HG03378 (cell line): Measurements from ENCODE around the gene NBEAL2.
"Not testable (repeated sequence)": the region's sequence is repeated elsewhere in the genome, so short reads cannot be mapped to it uniquely, and the experiment has no call there.

Experiments
- ATAC-seq: cut with Tn5 transposase; IDR thresholded peaks from one replicate; pipeline ENCODE4 v1.9.1; 2021; ENCODE audit warnings: mild to moderate bottlenecking, moderate library complexity; ENCODE audit not compliant: unreplicated experiment

NBEAL2 gene

DNA sequence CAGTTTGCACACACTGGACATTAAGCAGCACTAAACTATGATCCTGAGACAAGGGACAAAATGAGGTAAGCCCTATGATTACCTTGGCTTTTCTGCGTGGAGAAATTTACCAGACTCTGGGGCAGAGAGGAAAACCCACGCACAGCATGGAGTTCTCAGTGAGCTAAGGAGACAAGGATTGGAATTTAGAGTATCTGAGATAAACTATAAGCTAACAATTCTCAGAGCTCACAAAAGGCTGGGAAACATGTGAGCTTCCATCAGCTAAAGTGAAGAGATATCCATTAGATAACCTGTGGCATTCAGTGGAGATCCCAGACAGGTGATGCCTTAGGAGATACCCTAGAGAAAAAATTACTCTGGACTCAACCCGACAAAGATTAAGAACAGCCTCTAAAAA, 48.7 kb downstream of the NBEAL2 start:
- no peak for ATAC-seq

DNA sequence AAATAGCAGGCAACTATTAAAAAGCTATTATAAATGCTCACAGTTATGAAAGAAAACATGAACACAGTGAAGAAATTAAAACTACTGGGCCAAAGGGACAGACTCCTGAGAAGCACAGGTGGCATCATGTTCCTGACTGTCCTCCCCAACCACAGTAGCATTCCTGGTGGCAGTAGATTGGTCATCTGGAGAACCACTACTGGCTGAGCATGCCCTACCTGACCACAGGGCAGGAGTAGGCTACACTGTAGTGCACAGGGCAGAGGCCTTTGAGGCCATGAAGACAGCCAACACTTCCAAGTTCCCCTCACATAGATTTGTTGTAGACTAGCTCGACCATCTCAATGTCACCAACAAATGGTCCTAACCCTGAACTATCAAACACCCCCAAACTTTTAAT, 49.2 kb downstream of the NBEAL2 start:
- ATAC-seq, result no peak

DNA sequence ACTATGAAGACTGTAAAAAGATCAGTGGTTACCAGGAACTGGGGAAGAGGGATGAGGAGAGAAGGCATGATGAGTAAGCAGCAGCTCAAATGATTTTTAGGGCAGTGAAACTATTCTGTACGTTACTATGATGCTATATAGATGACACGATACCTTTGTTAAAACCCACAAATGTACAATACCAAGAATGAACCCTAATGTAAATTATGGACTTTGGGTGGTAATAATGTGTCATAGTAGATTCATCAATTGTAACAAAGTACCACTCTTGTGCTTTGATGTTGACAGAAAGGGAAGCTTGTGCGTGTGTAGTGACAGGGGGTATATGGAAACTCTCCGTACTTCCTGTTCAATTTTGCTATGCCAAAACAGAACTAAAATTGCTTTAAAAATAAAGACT, 51.6 kb downstream of the NBEAL2 start:
- not testable (repeated sequence) for ATAC-seq

DNA sequence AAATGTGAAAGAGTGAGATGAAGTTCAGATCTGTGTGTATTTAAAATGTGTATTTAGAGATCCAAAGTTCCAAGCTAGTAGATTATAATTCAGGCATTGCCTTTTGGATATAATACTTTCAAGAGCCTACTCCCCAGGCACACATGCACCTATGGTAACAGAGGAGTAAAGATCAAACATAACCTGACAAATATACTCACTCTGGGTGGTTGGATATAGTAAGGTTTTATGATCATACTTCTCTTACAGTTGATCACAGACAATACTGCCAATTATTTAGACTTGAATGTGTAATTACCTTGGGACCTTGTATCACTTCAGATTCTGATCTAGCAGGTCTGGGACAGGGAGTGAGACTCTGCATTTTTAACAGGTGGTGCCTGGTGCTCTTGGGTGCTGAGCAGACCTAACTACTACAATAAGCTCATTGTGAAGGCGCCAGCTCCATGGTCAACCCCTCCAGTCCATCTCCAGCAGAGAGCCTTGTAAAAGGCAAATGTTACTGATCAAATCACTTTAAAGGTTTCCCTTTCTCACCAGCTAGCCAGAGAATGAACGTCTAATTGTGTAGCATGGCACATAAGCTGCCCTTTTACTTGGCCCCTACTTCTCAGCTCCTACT, 55.5 kb downstream of the NBEAL2 start:
- ATAC-seq, result no peak

DNA sequence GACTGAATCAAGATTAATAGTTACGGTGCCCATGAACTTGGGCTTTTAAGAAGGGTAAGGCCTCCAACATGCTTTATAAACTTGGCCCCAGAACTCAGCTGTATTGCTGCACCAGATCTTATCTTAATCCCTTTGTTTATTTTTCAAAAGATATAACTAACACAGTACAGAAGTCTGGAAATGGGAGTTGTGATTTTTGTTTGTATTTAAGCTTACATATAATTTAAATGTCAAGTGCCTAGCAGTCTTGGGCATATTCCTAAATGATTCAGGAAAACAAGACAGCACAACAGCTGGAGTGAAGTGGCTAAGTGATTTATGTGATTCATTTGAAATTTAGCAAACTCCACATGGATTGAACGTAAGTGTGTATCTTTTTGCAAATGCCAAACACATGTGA, 56.2 kb downstream of the NBEAL2 start:
- no peak for ATAC-seq

DNA sequence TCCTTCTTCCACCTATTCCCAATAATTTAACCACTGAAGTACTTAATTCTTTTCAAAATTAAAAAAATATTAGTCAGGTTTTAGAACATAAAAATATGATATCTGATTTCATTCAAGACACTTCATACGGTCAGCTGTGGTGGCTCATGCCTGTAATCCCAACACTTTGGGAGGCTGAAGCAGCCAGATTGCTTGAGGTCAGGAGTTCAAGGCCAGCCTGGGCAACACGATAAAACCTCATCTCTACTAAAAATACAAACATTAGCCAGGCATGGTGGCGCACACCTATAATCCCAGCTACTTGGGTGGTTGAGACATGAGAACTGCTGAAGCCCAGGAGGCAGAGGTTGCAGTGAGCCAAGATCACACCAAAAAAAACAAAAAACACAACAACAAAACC, 56.7 kb downstream of the NBEAL2 start:
- ATAC-seq, result no peak

DNA sequence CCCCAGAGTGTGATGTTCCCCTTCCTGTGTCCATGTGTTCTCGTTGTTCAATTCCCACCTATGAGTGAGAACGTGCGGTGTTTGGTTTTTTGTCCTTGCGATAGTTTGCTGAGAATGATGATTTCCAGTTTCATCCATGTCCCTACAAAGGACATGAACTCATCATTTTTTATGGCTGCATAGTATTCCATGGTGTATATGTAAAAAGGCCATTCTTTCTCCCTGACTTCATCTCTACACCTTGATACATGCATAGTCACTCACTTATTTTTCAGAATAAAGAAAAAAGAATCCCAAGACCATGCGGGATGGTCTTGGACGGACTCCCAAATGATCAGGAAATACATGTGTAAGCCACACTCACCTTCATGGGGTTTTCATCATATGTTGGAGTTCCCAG, 57.8 kb downstream of the NBEAL2 start:
- ATAC-seq, result not testable (repeated sequence)

DNA sequence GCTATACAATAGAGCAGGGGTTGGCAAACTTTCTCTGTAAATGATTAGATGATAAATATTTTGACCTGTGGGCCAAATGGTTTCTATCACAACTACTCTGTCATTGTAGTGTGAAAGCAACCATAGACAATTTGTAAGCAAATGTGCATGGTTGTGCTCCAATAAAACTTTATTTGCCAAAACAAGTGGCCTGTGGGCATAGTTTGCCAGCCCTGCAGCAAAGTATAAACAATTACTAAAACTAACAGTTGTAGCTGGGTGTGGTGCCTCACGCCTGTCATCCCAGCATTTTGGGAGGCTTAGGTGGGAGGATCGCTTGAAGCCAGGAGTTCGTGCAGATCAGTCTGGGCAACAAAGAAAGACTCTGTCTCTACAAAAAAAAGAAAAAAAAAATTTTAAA, 61.6 kb downstream of the NBEAL2 start:
- no peak for ATAC-seq

DNA sequence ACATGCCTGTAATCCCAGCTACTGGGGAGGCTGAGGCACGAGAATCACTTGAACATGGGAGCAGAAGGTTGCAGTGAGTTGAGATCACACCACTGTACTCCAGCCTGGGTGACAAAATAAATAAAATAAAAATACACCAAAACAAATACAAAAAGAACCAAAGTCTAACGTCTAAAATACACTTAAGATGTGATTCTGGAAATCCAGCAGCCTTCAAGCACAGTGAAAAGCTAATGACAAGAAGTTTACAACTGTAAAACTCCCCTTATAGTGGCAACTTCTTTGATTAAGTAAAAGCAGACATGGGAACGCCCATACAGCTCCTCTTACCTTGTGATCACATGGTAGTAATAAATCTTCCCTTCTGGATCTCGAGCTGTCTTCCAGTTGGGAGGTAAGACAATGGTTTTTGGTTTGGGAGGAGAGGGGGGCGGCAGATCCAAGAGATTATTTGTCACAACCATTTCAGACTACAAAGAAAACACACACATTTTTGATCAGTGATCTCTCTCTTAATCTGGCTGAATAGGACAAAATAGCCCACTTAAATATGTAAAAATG, 62.8 kb downstream of the NBEAL2 start:
- no peak for ATAC-seq

DNA sequence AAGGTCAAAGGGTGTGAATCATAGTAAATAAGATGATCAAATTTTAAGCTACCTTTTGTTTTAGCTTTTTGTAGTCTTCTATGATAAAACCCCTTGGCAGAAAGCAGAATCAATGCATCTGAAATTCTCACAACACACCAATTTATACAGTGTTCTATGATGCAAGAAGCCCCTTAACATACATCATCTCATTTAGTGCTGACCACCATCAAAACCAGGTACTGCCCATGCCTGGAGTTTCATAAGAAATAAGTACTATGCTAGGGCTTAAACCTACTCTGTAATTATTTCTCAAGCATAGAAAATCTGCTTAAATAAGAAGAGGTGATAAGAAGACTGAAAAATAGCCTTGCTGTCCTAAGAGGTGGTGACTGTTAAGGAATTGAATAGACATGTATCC, 67.6 kb downstream of the NBEAL2 start:
- ATAC-seq, result no peak

DNA sequence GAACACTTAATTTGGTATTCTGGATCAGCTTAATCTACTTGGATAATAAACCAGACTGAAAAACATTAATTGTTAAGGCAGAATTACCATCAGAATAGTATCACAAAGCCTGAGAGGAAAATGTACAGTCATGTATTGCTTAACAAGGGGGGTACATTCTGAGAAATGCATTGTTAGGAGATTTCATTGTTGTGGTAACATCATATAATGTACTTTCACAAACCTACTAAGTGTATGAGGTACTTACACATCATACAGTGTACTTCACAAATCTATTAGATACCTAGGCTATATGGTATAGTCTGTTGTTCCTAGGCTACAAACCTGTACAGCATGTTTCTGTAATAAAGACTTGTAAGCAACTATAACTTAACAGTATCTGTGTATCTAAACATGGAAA, 68.2 kb downstream of the NBEAL2 start:
- no peak for ATAC-seq

DNA sequence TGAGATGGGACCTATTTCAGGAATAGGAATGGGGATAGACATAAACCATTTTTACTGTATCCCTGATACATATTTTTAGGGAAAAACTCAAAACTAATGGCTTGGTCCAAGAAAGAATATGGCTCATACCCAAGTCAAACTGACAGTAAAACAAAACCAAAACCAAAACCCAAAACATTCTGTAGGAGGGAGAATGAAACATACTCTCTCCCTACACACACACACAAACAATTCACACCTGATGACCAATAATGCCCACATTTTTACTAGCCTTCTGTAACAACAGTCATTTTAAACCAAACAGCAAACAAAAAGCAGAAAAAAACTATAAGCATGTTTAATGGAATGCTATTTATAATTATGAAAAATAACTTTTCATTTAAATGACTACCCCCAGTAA, 74.9 kb downstream of the NBEAL2 start:
- ATAC-seq, result no peak

DNA sequence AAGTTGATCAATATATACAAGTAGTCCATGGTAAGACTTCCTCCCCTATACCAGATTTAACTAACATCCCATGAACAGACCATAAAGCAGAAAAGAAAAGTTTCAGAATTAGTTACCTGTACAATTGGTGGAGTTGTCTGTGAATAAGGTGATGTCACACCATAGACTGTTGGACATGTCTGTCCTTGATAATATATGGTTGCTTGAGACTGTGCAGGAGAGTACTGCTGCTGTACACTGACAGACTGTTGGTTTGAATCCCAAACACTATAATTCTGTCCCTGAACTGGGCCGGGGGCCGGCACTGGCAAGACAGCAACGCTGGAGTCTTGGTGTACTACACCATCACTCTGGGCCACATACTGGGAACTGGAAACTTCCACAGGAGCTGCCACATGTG, 77.2 kb downstream of the NBEAL2 start:
- no peak for ATAC-seq

DNA sequence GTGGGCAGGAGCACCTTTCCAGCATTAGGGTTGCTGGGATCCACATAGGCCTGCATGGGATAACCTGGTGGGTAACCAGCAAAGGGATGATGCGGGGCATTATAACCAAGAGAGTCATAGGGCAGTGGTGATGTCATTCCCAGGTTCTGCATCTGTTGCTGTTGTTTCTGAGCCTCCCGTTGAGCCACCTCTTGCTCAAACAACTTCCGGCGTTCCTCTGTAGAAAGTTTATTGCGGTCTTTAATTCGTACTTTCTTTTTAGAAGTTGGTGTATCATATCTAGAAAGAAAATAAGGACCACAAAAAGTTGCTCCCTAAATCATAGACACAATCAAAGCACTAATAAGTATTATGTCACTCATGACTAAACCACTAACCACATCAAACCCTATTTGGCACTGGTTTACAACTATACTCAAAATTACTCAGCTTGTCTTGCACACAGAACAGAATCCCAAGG, 77.8 kb downstream of the NBEAL2 start:
- no peak for ATAC-seq
